ENCODE data around the gene MT1G. TPM values are rescaled to one million over a fixed set of nuclear protein-coding genes. Genes with fewer than 3 reads are reported as not detected.
A peak's percentile ranks its signal among the peaks of the same experiment; 100 is the strongest.

The MT1G gene
- total RNA-seq, 4 donors from 2014 or later: 410 to 930 (median 704) TPM

- Histone ChIP-seq H3K9me3 (no peaks in the 10 kb centered on the region), H3K27ac (peak within 1 kb of the TSS; percentile 89 to 94 (median 92)), H3K4me1 (peaks cover 27 to 31% of the 10 kb centered on the region in 2 donors), H3K36me3 (peaks cover 0 to 13% of the 10 kb centered on the region in 2 donors), H3K27me3 (no peaks in the 10 kb centered on the region), H3K4me3 (replicated peaks in 1 of 3) (peak within 1 kb of the TSS; percentile 84 to 98 (median 96))
- DNase-seq: peak; percentile 97 to 98
- intact Hi-C loops (cut with DNase I): no loop called here
- TF ChIP-seq CTCF (IDR thresholded peaks at IDR 0.05): peak in 1 of 6 experiments; percentile 7
- peak; percentile 98 to 100 for TF ChIP-seq POLR2A (IDR thresholded peaks at IDR 0.05)
- WGBS, 2 donors: 0 to 3% methylated on average over 20 of the region's 49 CpGs
These were observed 14.3 kb upstream of the MT1G start, which contains the start of gene MT1X for GRCh38 chr16:56681939-56682702. MT1X (plus strand) TSS chr16:56682470; CDS start chr16:56682541, 71 bp downstream.

GRCh38 chr16:56679818-56680217, 12.0 kb upstream of the MT1G start:
- Histone ChIP-seq H3K27ac (no peak overlapping the region), H3K4me1 (peaks cover 26 to 30% of the 10 kb centered on the region in 2 donors), H3K27me3 (no peaks in the 10 kb centered on the region), H3K36me3 (peaks cover 0 to 13% of the 10 kb centered on the region in 2 donors), H3K4me3 (replicated peaks in 1 of 3) (no peak overlapping the region), H3K9me3 (no peaks in the 10 kb centered on the region)
- TF ChIP-seq POLR2A (IDR thresholded peaks at IDR 0.05) (no peak), CTCF (IDR thresholded peaks at IDR 0.05) (no peak)
- intact Hi-C loops (cut with DNase I): no loop called here
- DNase-seq: no peak
- 91 to 93% methylated on average over 6 of the region's 6 CpGs for WGBS, 2 donors

- DNase-seq: no peak
These were observed 11.3 kb upstream of the MT1G start for GRCh38 chr16:56679078-56679730.

GRCh38 chr16:56677474-56677873, 9.6 kb upstream of the MT1G start:
- no peaks in the 10 kb centered on the region for H3K27me3 ChIP-seq
- no peak overlapping the region for H3K27ac ChIP-seq
- WGBS, 2 donors: 67 to 88% methylated on average over 1 to 3 of the region's 3 CpGs
- TF ChIP-seq POLR2A (IDR thresholded peaks at IDR 0.05) (no peak), CTCF (IDR thresholded peaks at IDR 0.05) (no peak)
- intact Hi-C loops (cut with DNase I): no loop called here
- no peak for DNase-seq
- peaks cover 12 to 22% of the 10 kb centered on the region in 2 donors for H3K4me1 ChIP-seq
- H3K9me3 ChIP-seq: no peaks in the 10 kb centered on the region
- no peak overlapping the region for H3K4me3 ChIP-seq (replicated peaks in 1 of 3)
- H3K36me3 ChIP-seq: no peaks in the 10 kb centered on the region

More at GRCh38 chr16:56679078-56679730, 11.3 kb upstream of the MT1G start:
- intact Hi-C loops (cut with DNase I): no loop called here
- Histone ChIP-seq H3K9me3 (no peaks in the 10 kb centered on the region), H3K27me3 (no peaks in the 10 kb centered on the region), H3K27ac (no peak overlapping the region), H3K4me3 (replicated peaks in 1 of 3) (no peak overlapping the region), H3K36me3 (peaks cover 0 to 12% of the 10 kb centered on the region in 2 donors), H3K4me1 (peaks cover 20 to 23% of the 10 kb centered on the region in 2 donors)
- TF ChIP-seq POLR2A (IDR thresholded peaks at IDR 0.05) (no peak), CTCF (IDR thresholded peaks at IDR 0.05) (no peak)
- 93 to 96% methylated on average over 3 of the region's 3 CpGs for WGBS, 2 donors

Measured in thyroid gland (tissue), 4 donors.